ENCODE results near the gene CEACAM8. TPM values are rescaled to one million over a fixed set of nuclear protein-coding genes. Genes with fewer than 3 reads are reported as not detected.

The CEACAM8 gene
- total RNA-seq, 1 experiment from 2014 or later = not detected

GRCh38 chr19:42548552-42548951 lies 46.2 kb downstream of the CEACAM8 start:
- H3K4ac ChIP-seq (ENCODE audit: low read depth, low read length) = no peak overlapping the region
- no peak overlapping the region for H2BK12ac ChIP-seq (ENCODE audit: insufficient read length, low read depth, low read length)

More at GRCh38 chr19:42548552-42548951, 46.2 kb downstream of the CEACAM8 start:
- Histone ChIP-seq H3K27ac (ENCODE audit: insufficient read length, low read depth, low read length) (no peak overlapping the region), H2BK15ac (ENCODE audit: low read depth, low read length) (no peak overlapping the region), H2BK5ac (ENCODE audit: insufficient read length, low read length) (no peak overlapping the region), H3K9ac (ENCODE audit: extremely low read depth, insufficient read length, low read length) (no peak overlapping the region), H3K23me2 (ENCODE audit: insufficient read length, low read depth, low read length, poor library complexity, severe bottlenecking) (no peaks in the 10 kb centered on the region), H2BK20ac (ENCODE audit: low read depth, low read length, poor library complexity, severe bottlenecking) (no peak overlapping the region), H3K14ac (ENCODE audit: insufficient read depth, low read length) (no peak overlapping the region), H4K91ac (ENCODE audit: insufficient read length, low read depth, low read length) (no peak overlapping the region), H3K4me1 (ENCODE audit: insufficient read depth, low read length) (no peaks in the 10 kb centered on the region), H4K20me1 (ENCODE audit: control insufficient read depth, insufficient read depth, insufficient read length) (no peaks in the 10 kb centered on the region), H3K79me2 (ENCODE audit: insufficient read depth, low read length) (no peaks in the 10 kb centered on the region), H3K56ac (ENCODE audit: insufficient read length, low read depth, low read length) (no peak overlapping the region), H3K79me1 (ENCODE audit: insufficient read depth, low read depth, low read length, poor library complexity, severe bottlenecking) (no peaks in the 10 kb centered on the region), H4K5ac (ENCODE audit: insufficient read length, low read depth, low read length) (no peak overlapping the region), H3T11ph (ENCODE audit: low read length) (no peak overlapping the region), H3K27me3 (ENCODE audit: insufficient read depth, low read length) (no peaks in the 10 kb centered on the region; the same call in 1 of the 2 replicates), H3K4me2 (ENCODE audit: insufficient read depth, insufficient read length, low read length) (no peak overlapping the region), H2BK120ac (ENCODE audit: low read depth, low read length, poor library complexity, severe bottlenecking) (no peak overlapping the region), H4K8ac (replicated peaks; ENCODE audit: insufficient read length, low read depth, low read length) (no peak overlapping the region), H2AK5ac (ENCODE audit: insufficient read length, low read length) (no peak overlapping the region), H3K9me3 (ENCODE audit: control insufficient read depth, low read depth, low read length) (no peaks in the 10 kb centered on the region), H3K18ac (ENCODE audit: insufficient read length, low read depth, low read length) (no peak overlapping the region), H2AFZ (ENCODE audit: low read length) (no peak overlapping the region), H3K23ac (ENCODE audit: insufficient read length, low read depth, low read length) (no peak overlapping the region)
- DNase-seq = no peak
- no peak for TF ChIP-seq CTCF (conservative IDR thresholded peaks at IDR 0.05)
- H3K4me3 Mint-ChIP-seq = no peak overlapping the region
- no peak overlapping the region for H3K27ac Mint-ChIP-seq
- H3K4me1 Mint-ChIP-seq = peaks cover 7% of the 10 kb centered on the region in 2 experiments
- WGBS (ENCODE audit: extremely low coverage, insufficient read length, low lambda C conversion rate) = no CpG with 5 or more reads among the region's 4 CpGs
- peaks cover 28 to 32% of the 10 kb centered on the region in 2 experiments for H3K9me3 Mint-ChIP-seq
- peaks cover 7 to 27% (median 18%) of the 10 kb centered on the region in 3 experiments; a peak in 6 of 7 replicates for H3K36me3 Mint-ChIP-seq (ENCODE audit: insufficient read depth in 1 of 3, low read depth in 3 of 3)
- H3K27me3 Mint-ChIP-seq (ENCODE audit: low read depth) = peaks cover 45% of the 10 kb centered on the region

All from H9 (cell line).